HepG2 (cell line): ENCODE data around the gene TMEM132E. TPM values are rescaled to one million over a fixed set of nuclear protein-coding genes. Genes with fewer than 3 reads are reported as not detected.

Experiments
- ATAC-seq: fragments of 200-7000 bp; cut with Tn5 transposase; 3 replicates; pipeline ENCODE4 v1.9.1; 2020; ENCODE audit warnings: mild to moderate bottlenecking, moderate library complexity
- BruUV-seq: library from RNA; stranded (reverse); fragments of 400-500 nt; replicated peaks from 2 replicates; lab custom pipeline; 2021; lab: Mats Ljungman, UMichigan
- CTCF ChIA-PET: fragments of 300-600 bp; formaldehyde crosslinking; extraction: SDS; loops from one replicate; lab custom pipeline; 2021; ENCODE audit warnings: low total read pairs, inconsistent platforms, low intra/inter-chr PET ratio; lab: Yijun Ruan, JAX
- POLR2A ChIA-PET: fragments of 350-600 bp; sonication (Branson Sonifier 250); formaldehyde crosslinking; loops from one replicate; lab custom pipeline; 2020; ENCODE audit warnings: antibody characterized with exemption, inconsistent platforms; lab: Yijun Ruan, JAX
- DNase-seq: peaks from one replicate; pipeline ENCODE4 v3.0.0-alpha.2; 2015; ENCODE audit warnings: low spot score
- FAIRE-seq: peaks from 3 replicates; lab custom pipeline; 2011; peaks lifted over from hg19 to GRCh38; lab: Jason Lieb, UNC
- H2AFZ ChIP-seq: one replicate; pipeline ENCODE4 v1.6.1; 2011; ENCODE audit warnings: low read length, inconsistent platforms
- H3K27ac ChIP-seq: fragments of 300-600 bp; 3 replicates; pipeline ENCODE4 v1.8.0; 2011; ENCODE audit warnings: mixed run types, mild to moderate bottlenecking, mixed read lengths, low read length, inconsistent platforms; ENCODE audit not compliant: insufficient read depth; ENCODE audit errors: extremely low read length
- H3K27me3 ChIP-seq, 2 experiments: fragments of 200-600 bp in 1 of 2; 2 replicates in 1 of 2; 3 replicates in 1 of 2; pipeline versions ENCODE4 v1.6.0 to v1.8.0; 2011; ENCODE audit warnings: low read length in 2 of 2, mild to moderate bottlenecking in 2 of 2, moderate library complexity in 2 of 2, inconsistent platforms in 1 of 2; ENCODE audit not compliant: insufficient read depth in 2 of 2, control insufficient read depth in 1 of 2
- H3K36me3 ChIP-seq, 2 experiments: fragments of 200-600 bp in 1 of 2; replicated peaks in 1 of 2; 2 replicates in 1 of 2; 3 replicates in 1 of 2; pipeline versions ENCODE4 v1.5.1 to v1.8.0; 2011; ENCODE audit warnings: low read length in 2 of 2, inconsistent platforms in 1 of 2; ENCODE audit not compliant: insufficient read depth in 2 of 2, control insufficient read depth in 1 of 2
- H3K4me1 ChIP-seq: 2 replicates; pipeline ENCODE4 v1.5.1; 2012; ENCODE audit warnings: low read length, inconsistent platforms; ENCODE audit not compliant: insufficient read depth
- H3K4me2 ChIP-seq: 2 replicates; pipeline ENCODE4 v1.6.0; 2011; ENCODE audit warnings: low read depth, low read length, inconsistent platforms
- H3K4me3 ChIP-seq, 3 experiments: fragments of 200-600 bp in 1 of 3; sonication (generic), shearing (Covaris generic) in 1 of 3; replicated peaks in 1 of 3; 2 replicates each; pipeline ENCODE4 v1.5.1; 2011 to 2016; ENCODE audit warnings: low read length in 3 of 3, inconsistent platforms in 2 of 3, low read depth in 2 of 3, mild to moderate bottlenecking in 2 of 3, control low read depth in 1 of 3, mixed read lengths in 1 of 3; ENCODE audit not compliant: insufficient read depth in 1 of 3
- H3K79me2 ChIP-seq: one replicate; pipeline ENCODE4 v1.6.1; 2011; ENCODE audit warnings: low read length, inconsistent platforms; ENCODE audit not compliant: insufficient read depth
- H3K9ac ChIP-seq: 2 replicates; pipeline ENCODE4 v1.6.0; 2011; ENCODE audit warnings: mild to moderate bottlenecking, low read depth, low read length, inconsistent platforms; ENCODE audit not compliant: insufficient read depth
- H3K9me3 ChIP-seq: 2 replicates; pipeline ENCODE4 v1.5.1; 2012; ENCODE audit warnings: mild to moderate bottlenecking, low read length
- H4K20me1 ChIP-seq: 2 replicates; pipeline ENCODE4 v1.6.0; 2011; ENCODE audit warnings: inconsistent platforms, mild to moderate bottlenecking, low read length, moderate library complexity; ENCODE audit not compliant: insufficient read depth
- ATAD3A ChIP-seq: sonication (generic); formaldehyde crosslinking; IDR thresholded peaks from 2 replicates; pipeline ENCODE4 v1.4.0; 2020; ENCODE audit warnings: missing genetic modification reagents
- FLYWCH1 ChIP-seq: sonication (generic); formaldehyde crosslinking; IDR thresholded peaks from 2 replicates; pipeline ENCODE4 v1.8.1; 2023; ENCODE audit warnings: mild to moderate bottlenecking, missing genetic modification reagents
- KDM5B ChIP-seq: sonication (generic); formaldehyde crosslinking; IDR thresholded peaks from 2 replicates; pipeline ENCODE4 v1.4.0; 2020; ENCODE audit warnings: missing genetic modification reagents, mild to moderate bottlenecking, borderline replicate concordance
- MEIS2 ChIP-seq: sonication (generic); formaldehyde crosslinking; IDR thresholded peaks from 2 replicates; pipeline ENCODE4 v1.9.0; 2021; ENCODE audit warnings: mild to moderate bottlenecking, missing genetic modification reagents
- MLX ChIP-seq: IDR thresholded peaks from 2 replicates; pipeline ENCODE4 v1.6.1; 2016
- PRDM15 ChIP-seq: sonication (generic); formaldehyde crosslinking; IDR thresholded peaks from 2 replicates; pipeline ENCODE4 v1.4.0; 2020; ENCODE audit warnings: missing genetic modification reagents
- PREB ChIP-seq: sonication (generic); formaldehyde crosslinking; IDR thresholded peaks from 2 replicates; pipeline ENCODE4 v1.4.0; 2020; ENCODE audit warnings: missing genetic modification reagents
- SCMH1 ChIP-seq: sonication (generic); formaldehyde crosslinking; IDR thresholded peaks from 2 replicates; pipeline ENCODE4 v1.9.0; 2021; ENCODE audit warnings: missing genetic modification reagents, mild to moderate bottlenecking, borderline replicate concordance
- TEAD2 ChIP-seq: sonication (generic); formaldehyde crosslinking; IDR thresholded peaks from 2 replicates; pipeline ENCODE4 v1.9.0; 2021; ENCODE audit warnings: missing genetic modification reagents
- ZNF256 ChIP-seq: sonication (generic); formaldehyde crosslinking; conservative IDR thresholded peaks from 2 replicates; pipeline ENCODE4 v1.4.0; 2020; ENCODE audit warnings: missing genetic modification reagents
- ZNF605 ChIP-seq: sonication (generic); formaldehyde crosslinking; IDR thresholded peaks from 2 replicates; pipeline ENCODE4 v1.8.0; 2022; ENCODE audit warnings: mild to moderate bottlenecking, missing genetic modification reagents
- ZNF75D ChIP-seq: sonication (generic); formaldehyde crosslinking; IDR thresholded peaks from 2 replicates; pipeline ENCODE4 v1.8.1; 2023; ENCODE audit warnings: missing genetic modification reagents, mild to moderate bottlenecking, borderline replicate concordance
- ZNF792 ChIP-seq: IDR thresholded peaks from 2 replicates; pipeline ENCODE4 v1.6.1; 2016
- WGBS: methylation state at CpG from one replicate; pipeline ENCODE4 v1.1.6; 2017; ENCODE audit warnings: low lambda C conversion rate; 5-methylcytosine and 5-hydroxymethylcytosine counted together
- in situ Hi-C: cut with HindIII; loops from 2 replicates; pipeline ENCODE4 v1.10.0; 2017; ENCODE audit warnings: low pct_unique_long_range_greater_than_20kb; ENCODE audit not compliant: extremely low pct_ligation_motif_present
- intact Hi-C: fragments of 100-400 bp; cut with micrococcal nuclease; formaldehyde crosslinking; loops from one replicate; pipeline ENCODE4 v1.10.0; 2022; ENCODE audit not compliant: unreplicated experiment
- polyA plus RNA-seq, 8 experiments: library from polyadenylated mRNA; depleted of rRNA in 3 of 8; stranded (reverse) in 7 of 8; unstranded in 1 of 8; fragments of >200 nt; fragmentation: Illumina TruSeq in 4 of 8; extraction: Trizol in 4 of 8; gene quantifications; 2 replicates each; pipeline versions ENCODE4 v1.2.1 to v1.2.3, GENCODE V29; 2011 to 2016; ENCODE audit warnings: low read depth in 4 of 8, missing spikeins in 1 of 8, mixed read lengths in 1 of 8; ENCODE audit not compliant: insufficient read depth in 1 of 8
- total RNA-seq, 5 experiments: library from RNA; depleted of rRNA; stranded (reverse); fragments of >200 nt; fragmentation: Illumina TruSeq; extraction: Trizol; gene quantifications; 2 replicates each; pipeline ENCODE4 v1.2.3, GENCODE V29; 2016; ENCODE audit warnings: low read depth in 1 of 5
- TF ChIP-seq, protein P1 (sequence below): sonication (generic); formaldehyde crosslinking; IDR thresholded peaks from 2 replicates; pipeline ENCODE4 v1.9.0; 2021; ENCODE audit warnings: missing genetic modification reagents, borderline replicate concordance

Gene TMEM132E
- total and polyA plus RNA-seq, 2 of the 13 experiments (the other 11 are each of a cell fraction or from before 2014, with no cell fraction given), result not detected

DNA sequence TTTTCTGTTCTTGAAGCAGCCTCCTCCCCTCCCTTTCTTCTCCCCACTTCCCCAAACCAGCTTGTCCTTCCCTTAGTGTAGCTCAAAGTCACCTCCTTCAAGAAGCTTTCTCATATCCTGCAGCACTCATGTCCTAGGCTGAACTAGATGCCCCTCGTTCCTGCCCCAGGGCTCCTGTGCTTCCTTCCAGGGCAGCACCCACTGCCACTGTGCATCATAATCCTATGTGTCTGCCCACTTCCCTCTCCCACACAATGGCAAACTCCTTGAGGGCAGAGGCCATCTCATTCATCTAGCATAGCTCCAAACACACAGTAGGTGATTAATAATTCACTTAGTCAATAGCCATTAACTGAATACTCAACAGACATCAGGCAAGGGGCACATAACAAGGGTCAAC lies 6.9 kb upstream of the TMEM132E start (continued):
- no peak for TF ChIP-seq SCMH1 (CRISPR knock-in tag)
- no peak for TF ChIP-seq TEAD2
- TF ChIP-seq ZNF256, result no peak

DNA sequence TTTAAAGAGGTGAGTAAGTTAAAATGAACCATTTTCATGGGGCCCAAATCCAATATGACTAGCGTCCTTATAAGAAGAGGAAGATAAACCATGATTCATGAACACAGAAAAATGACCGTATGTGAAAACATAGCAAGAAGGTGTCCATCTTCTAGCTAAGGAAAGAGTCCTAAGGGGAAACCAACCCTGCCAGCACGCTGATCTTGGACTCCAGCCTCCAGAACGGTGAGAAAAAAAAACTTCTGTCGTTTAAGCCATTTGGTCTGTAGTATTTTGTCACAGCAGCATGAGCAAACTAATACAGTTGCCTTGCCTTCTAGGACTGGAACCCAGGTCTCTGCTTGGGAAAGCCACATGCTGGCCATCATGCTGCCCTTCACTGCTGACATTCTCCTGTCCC lies 4.2 kb upstream of the TMEM132E start:
- H4K20me1 ChIP-seq, result no peaks in the 10 kb centered on the region
- no peaks in the 10 kb centered on the region for H3K9me3 ChIP-seq
- H3K9ac ChIP-seq, result no peak overlapping the region
- H3K27me3 ChIP-seq, result peaks cover 5 to 36% of the 10 kb centered on the region in 2 experiments
- ATAC-seq, result no peak
- H3K4me2 ChIP-seq, result no peak overlapping the region
- H2AFZ ChIP-seq, result no peak overlapping the region
- H3K4me3 ChIP-seq, result no peak overlapping the region
- POLR2A ChIA-PET, result no interaction called here
- CTCF ChIA-PET, result no interaction called here
- H3K36me3 ChIP-seq, result no peaks in the 10 kb centered on the region
- intact Hi-C loops (no loop called here), in situ Hi-C loops (loop anchor here (5.0 to 25.0 kb wide), 2 partner anchors 52 to 537 kb away; partner anchors contain the start of genes FNDC8 and RAD51D)
- H3K79me2 ChIP-seq, result no peaks in the 10 kb centered on the region
- BruUV-seq, result no TSS peak
- FAIRE-seq, result no peak
- H3K27ac ChIP-seq, result no peak overlapping the region
- no peaks in the 10 kb centered on the region for H3K4me1 ChIP-seq
- TF ChIP-seq ZNF75D (CRISPR knock-in tag), result no peak
- no peak for TF ChIP-seq ZNF605 (CRISPR knock-in tag)
- no peak for TF ChIP-seq PRDM15
- TF ChIP-seq FLYWCH1, result no peak
- TF ChIP-seq ATAD3A (CRISPR knock-in tag), result no peak
- TF ChIP-seq MLX (CRISPR knock-in tag), result no peak
- TF ChIP-seq PREB (CRISPR knock-in tag), result no peak
- TF ChIP-seq MEIS2, result no peak
- TF ChIP-seq, protein P1, sequence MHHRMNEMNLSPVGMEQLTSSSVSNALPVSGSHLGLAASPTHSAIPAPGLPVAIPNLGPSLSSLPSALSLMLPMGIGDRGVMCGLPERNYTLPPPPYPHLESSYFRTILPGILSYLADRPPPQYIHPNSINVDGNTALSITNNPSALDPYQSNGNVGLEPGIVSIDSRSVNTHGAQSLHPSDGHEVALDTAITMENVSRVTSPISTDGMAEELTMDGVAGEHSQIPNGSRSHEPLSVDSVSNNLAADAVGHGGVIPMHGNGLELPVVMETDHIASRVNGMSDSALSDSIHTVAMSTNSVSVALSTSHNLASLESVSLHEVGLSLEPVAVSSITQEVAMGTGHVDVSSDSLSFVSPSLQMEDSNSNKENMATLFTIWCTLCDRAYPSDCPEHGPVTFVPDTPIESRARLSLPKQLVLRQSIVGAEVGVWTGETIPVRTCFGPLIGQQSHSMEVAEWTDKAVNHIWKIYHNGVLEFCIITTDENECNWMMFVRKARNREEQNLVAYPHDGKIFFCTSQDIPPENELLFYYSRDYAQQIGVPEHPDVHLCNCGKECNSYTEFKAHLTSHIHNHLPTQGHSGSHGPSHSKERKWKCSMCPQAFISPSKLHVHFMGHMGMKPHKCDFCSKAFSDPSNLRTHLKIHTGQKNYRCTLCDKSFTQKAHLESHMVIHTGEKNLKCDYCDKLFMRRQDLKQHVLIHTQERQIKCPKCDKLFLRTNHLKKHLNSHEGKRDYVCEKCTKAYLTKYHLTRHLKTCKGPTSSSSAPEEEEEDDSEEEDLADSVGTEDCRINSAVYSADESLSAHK (CRISPR knock-in tag), result no peak
- no peak for TF ChIP-seq KDM5B
- TF ChIP-seq ZNF792 (CRISPR knock-in tag), result no peak
- 5% methylated on average over 5 of the region's 5 CpGs for WGBS
- DNase-seq, result no peak
